ENCODE data around the gene GDF10.

DNA sequence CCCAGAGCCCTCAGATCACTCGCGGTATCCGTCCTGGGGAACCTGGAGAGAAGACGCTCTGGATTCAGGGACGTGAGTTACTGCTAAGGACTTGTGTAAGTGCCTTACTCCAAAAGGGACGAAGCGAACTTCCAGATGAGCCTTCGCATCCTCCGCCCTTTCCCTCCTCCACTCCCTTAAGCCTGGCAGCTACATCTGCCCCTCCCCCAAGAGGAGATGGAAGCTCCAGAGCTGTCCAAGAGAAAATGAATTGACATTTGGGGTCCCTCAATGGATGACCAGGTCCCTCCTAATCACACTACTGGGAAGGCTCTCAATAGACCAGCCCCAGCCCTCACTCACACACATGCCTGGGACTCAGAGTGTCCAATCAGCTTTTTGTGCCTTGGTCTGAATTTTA lies 31.3 kb upstream of the GDF10 start:
- TF ChIP-seq, protein P1, sequence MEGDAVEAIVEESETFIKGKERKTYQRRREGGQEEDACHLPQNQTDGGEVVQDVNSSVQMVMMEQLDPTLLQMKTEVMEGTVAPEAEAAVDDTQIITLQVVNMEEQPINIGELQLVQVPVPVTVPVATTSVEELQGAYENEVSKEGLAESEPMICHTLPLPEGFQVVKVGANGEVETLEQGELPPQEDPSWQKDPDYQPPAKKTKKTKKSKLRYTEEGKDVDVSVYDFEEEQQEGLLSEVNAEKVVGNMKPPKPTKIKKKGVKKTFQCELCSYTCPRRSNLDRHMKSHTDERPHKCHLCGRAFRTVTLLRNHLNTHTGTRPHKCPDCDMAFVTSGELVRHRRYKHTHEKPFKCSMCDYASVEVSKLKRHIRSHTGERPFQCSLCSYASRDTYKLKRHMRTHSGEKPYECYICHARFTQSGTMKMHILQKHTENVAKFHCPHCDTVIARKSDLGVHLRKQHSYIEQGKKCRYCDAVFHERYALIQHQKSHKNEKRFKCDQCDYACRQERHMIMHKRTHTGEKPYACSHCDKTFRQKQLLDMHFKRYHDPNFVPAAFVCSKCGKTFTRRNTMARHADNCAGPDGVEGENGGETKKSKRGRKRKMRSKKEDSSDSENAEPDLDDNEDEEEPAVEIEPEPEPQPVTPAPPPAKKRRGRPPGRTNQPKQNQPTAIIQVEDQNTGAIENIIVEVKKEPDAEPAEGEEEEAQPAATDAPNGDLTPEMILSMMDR (IDR thresholded peaks at IDR 0.05): no peak
- TF ChIP-seq POLR2A (IDR thresholded peaks at IDR 0.05) (no peak), POLR2AphosphoS5 (IDR thresholded peaks at IDR 0.05) (no peak)
